Heart right ventricle (tissue), 16 donors: ENCODE measurements around the gene IDE. TPM values are rescaled to one million over a fixed set of nuclear protein-coding genes. Genes with fewer than 3 reads are reported as not detected.

Source experiments
- ATAC-seq, 8 donors: fragments of 200-7000 bp; cut with Tn5 transposase; one replicate each; pipeline ENCODE4 v1.9.1; 2020; ENCODE audit warnings: mild to moderate bottlenecking in 8 of 8, moderate library complexity in 8 of 8, moderate number of reproducible peaks in 1 of 8
- DNase-seq, 2 donors: peaks; one replicate each; pipeline ENCODE4 v3.0.0-alpha.2; 2020
- H3K27ac ChIP-seq, 10 donors: fragments of 200-600 bp; sonication (generic) in 2 of 10; one replicate each; pipeline versions ENCODE4 v1.5.0 to v1.8.0; 2020 to 2022; ENCODE audit warnings: mild to moderate bottlenecking in 3 of 10
- H3K27me3 ChIP-seq, 7 donors: fragments of 200-600 bp; one replicate each; pipeline ENCODE4 v1.8.0; 2021 to 2022; ENCODE audit warnings: mild to moderate bottlenecking in 2 of 7
- H3K36me3 ChIP-seq, 9 donors: fragments of 200-600 bp; sonication (generic) in 1 of 9; one replicate each; pipeline versions ENCODE4 v1.5.0 to v1.8.0; 2020 to 2022; ENCODE audit warnings: mild to moderate bottlenecking in 2 of 9
- H3K4me1 ChIP-seq, 9 donors: fragments of 200-600 bp; sonication (generic) in 1 of 9; one replicate each; pipeline versions ENCODE4 v1.5.0 to v1.8.0; 2020 to 2022; ENCODE audit warnings: mild to moderate bottlenecking in 4 of 9
- H3K4me3 ChIP-seq, 10 donors: fragments of 200-600 bp; sonication (generic) in 2 of 10; one replicate each; pipeline versions ENCODE4 v1.5.0 to v1.8.0; 2020 to 2022; ENCODE audit warnings: mild to moderate bottlenecking in 7 of 10, moderate library complexity in 2 of 10
- H3K9me3 ChIP-seq, 11 donors: fragments of 200-600 bp in 10 of 11; sonication (generic) in 2 of 11; one replicate each; pipeline versions ENCODE4 v1.5.0 to v1.8.0; 2013 to 2022; ENCODE audit warnings: mild to moderate bottlenecking in 2 of 11, control low read depth in 1 of 11, moderate library complexity in 1 of 11
- CTCF ChIP-seq, 9 donors: fragments of 200-600 bp; sonication (generic) in 2 of 9; IDR thresholded peaks; one replicate each; pipeline versions ENCODE4 v1.5.0 to v1.8.0; 2021 to 2022; ENCODE audit warnings: antibody characterized with exemption in 9 of 9, mild to moderate bottlenecking in 5 of 9, moderate library complexity in 1 of 9
- WGBS, 2 donors: extraction: QIAGEN DNeasy Blood & Tissue Kit; methylation state at CpG; one replicate each; pipeline ENCODE4 v1.1.7; 2013; ENCODE audit warnings: inconsistent platforms in 1 of 2; 5-methylcytosine and 5-hydroxymethylcytosine counted together
- intact Hi-C, 10 donors: fragments of 100-400 bp; cut with DNase I; formaldehyde crosslinking; loops; one replicate each; pipeline versions ENCODE4 v1.11.1 to v1.14.2; 2022
- polyA plus RNA-seq, 2 donors: library from polyadenylated mRNA; stranded (reverse); fragments of 200-250 nt; gene quantifications; one replicate each; pipeline ENCODE4 v1.2.3, GENCODE V29; 2013
- total RNA-seq, 10 donors: library from RNA; stranded (reverse); fragmentation: NEBNext Ultra II Directional in 3 of 10; extraction: Animal tissue kit (Norgen Biotek cat#: 25700) in 3 of 10; gene quantifications; one replicate each; pipeline versions ENCODE4 v1.2.1 to v1.2.4, GENCODE V29; 2021 to 2023
- donor health status: Arrhythmogenic right ventricular cardiomyopathy.
- donor health status: ischemic (EF 13 %, LVEDD 7.1; RV severe dilation, severe dysfunction).
- donor health status: healthy with polysubstance abuse.
- donor health status: DM: no; HTN: yes; CAD: no.
- donor health status: DM: no; HTN: no; CAD: no.
- donor health status: ischemic (EF 25% LVEDD 6.9; RV normal size, moderate dysfunction).
- donor health status: ischemic (EF 25% LVEDD 5.7; RV mildly dilated, moderate dysfunction).
- donor health status: healthy.
- donor health status: DM: yes; HTN: yes; CAD: no.
- donor health status: Ischemic cardiomyopathy.
- donor health status: ischemic (EF 35%, LVEDD 5.7; RV mildly dilated, moderate dysfunction).
- donor health status: nonischemic (EF 11% LVEDD 7.7; RV severe dilation, severe dysfunction).
- donor health status: DM: yes; HTN: yes; CAD: no.
- donor health status: PGD.
- donor health status: ischemic (EF 29% LVEDD 5.4; RV normal size, mild dysfunction).
- donor health status: nonischemic (EF 23%, LVEDD 6.1; RV moderate dilation, normal function).

IDE gene
- total and polyA plus RNA-seq, 12 donors: 11.0 to 58.5 (median 45.7) TPM

DNA sequence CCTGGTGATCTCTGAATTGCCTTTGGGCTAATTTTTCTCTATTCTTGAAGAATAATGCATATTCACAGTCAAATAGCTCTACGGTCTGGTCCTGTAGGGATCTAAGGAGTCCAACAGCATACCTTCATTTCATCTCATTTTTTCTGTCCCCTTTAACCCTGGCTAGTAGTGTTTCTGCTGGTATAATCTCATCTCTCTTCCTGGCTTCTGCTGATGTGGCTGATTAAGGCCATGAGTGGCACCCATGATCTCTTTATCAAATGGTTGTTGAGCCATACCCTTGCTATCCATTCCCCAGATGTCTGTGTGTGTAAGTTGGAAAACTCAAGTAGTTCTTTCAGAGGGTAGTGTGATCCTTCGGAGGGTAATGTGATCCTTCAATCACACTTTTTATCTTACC, 163.4 kb downstream of the IDE start:
- DNase-seq: no peak
- no peak for TF ChIP-seq CTCF (IDR thresholded peaks at IDR 0.05)
- 84 to 95% methylated on average over 2 of the region's 2 CpGs for WGBS, 2 donors

GRCh38 chr10:92408017-92408361, 165.9 kb downstream of the IDE start:
- ATAC-seq (no peak), DNase-seq (no peak)
- intact Hi-C loops: no loop called here
- 94 to 98% methylated on average over 3 of the region's 3 CpGs for WGBS, 2 donors
- H3K4me3 ChIP-seq: no peak overlapping the region
- H3K36me3 ChIP-seq: no peaks in the 10 kb centered on the region
- no peaks in the 10 kb centered on the region for H3K4me1 ChIP-seq
- H3K27me3 ChIP-seq: no peaks in the 10 kb centered on the region
- peak overlapping the region in 1 of 10 donors; percentile 76 for H3K27ac ChIP-seq
- no peaks in the 10 kb centered on the region for H3K9me3 ChIP-seq
- no peak for TF ChIP-seq CTCF (IDR thresholded peaks at IDR 0.05)

More for the DNA sequence above, 163.4 kb downstream of the IDE start:
- Histone ChIP-seq H3K4me3 (no peak overlapping the region), H3K36me3 (no peaks in the 10 kb centered on the region), H3K27me3 (no peaks in the 10 kb centered on the region), H3K27ac (no peak overlapping the region), H3K9me3 (no peaks in the 10 kb centered on the region), H3K4me1 (no peaks in the 10 kb centered on the region)
- ATAC-seq: no peak
- intact Hi-C loops: loop anchor here in 1 of 10 donors (5.0 kb wide), 1 partner anchor 1313 kb away; no protein-coding TSS in a partner anchor

GRCh38 chr10:92407305-92408016, 166.4 kb downstream of the IDE start:
- no peaks in the 10 kb centered on the region for H3K27me3 ChIP-seq
- H3K27ac ChIP-seq: peak overlapping the region in 1 of 10 donors; percentile 76
- 80 to 88% methylated on average over 9 of the region's 9 CpGs for WGBS, 2 donors
- peak in 1 of 8 donors; percentile 15 for ATAC-seq
- no peak for TF ChIP-seq CTCF (IDR thresholded peaks at IDR 0.05)
- no peak overlapping the region for H3K4me3 ChIP-seq
- intact Hi-C loops: no loop called here
- no peaks in the 10 kb centered on the region for H3K4me1 ChIP-seq
- no peaks in the 10 kb centered on the region for H3K9me3 ChIP-seq
- no peak for DNase-seq
- no peaks in the 10 kb centered on the region for H3K36me3 ChIP-seq

DNA sequence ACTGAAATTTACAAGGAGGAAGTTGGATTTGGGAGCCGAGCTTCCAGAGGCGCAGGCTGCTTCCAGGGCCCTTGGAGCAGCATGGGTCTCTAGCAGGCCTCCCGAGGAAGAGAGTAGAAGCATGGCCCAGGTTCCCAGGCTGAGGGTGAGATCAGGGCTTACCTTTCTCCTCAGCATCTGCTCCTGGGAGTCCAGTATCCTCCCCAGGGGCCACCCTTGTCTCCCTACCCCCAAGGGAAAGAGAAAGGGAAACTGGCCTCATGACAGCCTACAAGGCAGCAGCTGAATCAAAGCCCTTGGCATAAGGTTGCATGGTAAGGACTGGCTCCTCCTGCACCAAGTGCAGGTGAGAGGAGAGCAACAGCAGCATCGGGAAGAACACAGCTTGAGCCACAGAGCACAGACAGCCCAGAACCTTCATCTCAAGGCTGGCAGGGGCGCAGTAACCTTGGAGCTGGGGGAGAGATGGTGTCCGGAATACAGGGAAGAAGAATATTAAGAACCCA, 168.4 kb downstream of the IDE start:
- ATAC-seq (no peak), DNase-seq (no peak)
- TF ChIP-seq CTCF (IDR thresholded peaks at IDR 0.05): no peak
- Histone ChIP-seq H3K4me3 (no peak overlapping the region), H3K27ac (no peak overlapping the region), H3K9me3 (no peaks in the 10 kb centered on the region), H3K4me1 (no peaks in the 10 kb centered on the region), H3K36me3 (no peaks in the 10 kb centered on the region), H3K27me3 (no peaks in the 10 kb centered on the region)
- 71 to 72% methylated on average over 6 of the region's 6 CpGs for WGBS, 2 donors
- intact Hi-C loops: no loop called here
